Nephron (organoid): ENCODE results near the gene PHKA1.
"Not testable (repeated sequence)": the region's sequence is repeated elsewhere in the genome, so short reads cannot be mapped to it uniquely, and the experiment has no call there.

Source experiments
- H3K27ac Mint-ChIP-seq, 3 experiments: 2 replicates each; pipeline ENCODE4 v1.8.0; 2020; ENCODE audit warnings: mixed read lengths in 3 of 3, mild to moderate bottlenecking in 2 of 3, moderate library complexity in 1 of 3
- H3K27me3 Mint-ChIP-seq: 2 replicates; pipeline ENCODE4 v1.8.0; 2021; ENCODE audit warnings: low read depth, mild to moderate bottlenecking, moderate library complexity, mixed read lengths
- H3K36me3 Mint-ChIP-seq: 2 replicates; pipeline ENCODE4 v1.8.0; 2020; ENCODE audit warnings: low read depth, mixed read lengths
- H3K4me1 Mint-ChIP-seq: 2 replicates; pipeline ENCODE4 v1.8.0; 2020; ENCODE audit warnings: mixed read lengths
- H3K4me3 Mint-ChIP-seq, 3 experiments: 2 replicates each; pipeline ENCODE4 v1.8.0; 2020; ENCODE audit warnings: mild to moderate bottlenecking in 3 of 3, mixed read lengths in 3 of 3, moderate library complexity in 2 of 3
- H3K9me3 Mint-ChIP-seq: 2 replicates; pipeline ENCODE4 v1.8.0; 2020; ENCODE audit warnings: mixed read lengths
- CTCF ChIP-seq, 3 experiments: fragments of 200-600 bp; sonication (generic); IDR thresholded peaks; one replicate each; pipeline ENCODE4 v1.5.0; 2021; ENCODE audit warnings: antibody characterized with exemption in 3 of 3; ENCODE audit not compliant: unreplicated experiment in 3 of 3

PHKA1 gene

GRCh38 chrX:72572248-72573157 lies 141.6 kb downstream of the PHKA1 start, which contains the start of gene HDAC8:
Gene HDAC8, minus strand, starts transcription at chrX:72572843. Its CDS starts 82 bp downstream, at chrX:72572761.
- peaks cover 14% of the 10 kb centered on the region for H3K36me3 Mint-ChIP-seq
- H3K27me3 Mint-ChIP-seq: no peaks in the 10 kb centered on the region
- H3K27ac Mint-ChIP-seq: peak within 1 kb of the TSS; percentile 89 to 95 (median 95)
- TF ChIP-seq CTCF (IDR thresholded peaks at IDR 0.05; ENCODE audit: unreplicated experiment in 3 of 3): no peak
- H3K4me1 Mint-ChIP-seq: no peaks in the 10 kb centered on the region
- H3K4me3 Mint-ChIP-seq: peak within 1 kb of the TSS; percentile 87 to 94 (median 90)
- peaks cover 3% of the 10 kb centered on the region for H3K9me3 Mint-ChIP-seq

- H3K36me3 Mint-ChIP-seq: peaks cover 30% of the 10 kb centered on the region
- peaks cover 3% of the 10 kb centered on the region for H3K9me3 Mint-ChIP-seq
- H3K27ac Mint-ChIP-seq: no peak overlapping the region
- no peak overlapping the region for H3K4me3 Mint-ChIP-seq
- TF ChIP-seq CTCF (IDR thresholded peaks at IDR 0.05; ENCODE audit: unreplicated experiment in 3 of 3): no peak
- H3K27me3 Mint-ChIP-seq: no peaks in the 10 kb centered on the region
- H3K4me1 Mint-ChIP-seq: no peaks in the 10 kb centered on the region
Observed at GRCh38 chrX:72569786-72570185, 144.3 kb downstream of the PHKA1 start.

- no peaks in the 10 kb centered on the region for H3K27me3 Mint-ChIP-seq
- H3K4me1 Mint-ChIP-seq: no peaks in the 10 kb centered on the region
- no peak for TF ChIP-seq CTCF (IDR thresholded peaks at IDR 0.05; ENCODE audit: unreplicated experiment in 3 of 3)
- H3K27ac Mint-ChIP-seq: no peak overlapping the region
- peaks cover 38% of the 10 kb centered on the region for H3K36me3 Mint-ChIP-seq
- peaks cover 3% of the 10 kb centered on the region for H3K9me3 Mint-ChIP-seq
- no peak overlapping the region for H3K4me3 Mint-ChIP-seq
Observed at GRCh38 chrX:72568406-72569092, 145.6 kb downstream of the PHKA1 start.

GRCh38 chrX:72566448-72566847 lies 147.7 kb downstream of the PHKA1 start:
- H3K36me3 Mint-ChIP-seq: peaks cover 50% of the 10 kb centered on the region
- no peak for TF ChIP-seq CTCF (IDR thresholded peaks at IDR 0.05; ENCODE audit: unreplicated experiment in 3 of 3)

GRCh38 chrX:72559655-72560054 lies 154.5 kb downstream of the PHKA1 start:
- peaks cover 30% of the 10 kb centered on the region for H3K9me3 Mint-ChIP-seq
- not testable (repeated sequence) for H3K27me3 Mint-ChIP-seq, H3K27ac Mint-ChIP-seq, H3K4me3 Mint-ChIP-seq, H3K4me1 Mint-ChIP-seq
- H3K36me3 Mint-ChIP-seq: peaks cover 75% of the 10 kb centered on the region

More at GRCh38 chrX:72566448-72566847, 147.7 kb downstream of the PHKA1 start:
- Mint-ChIP-seq H3K4me1 (no peaks in the 10 kb centered on the region), H3K9me3 (peaks cover 8% of the 10 kb centered on the region), H3K27me3 (no peaks in the 10 kb centered on the region), H3K4me3 (no peak overlapping the region), H3K27ac (no peak overlapping the region)

GRCh38 chrX:72554448-72555140 lies 159.5 kb downstream of the PHKA1 start:
- Mint-ChIP-seq H3K27ac (peak overlapping the region in 1 of 3 experiments; percentile 25), H3K27me3 (no peaks in the 10 kb centered on the region), H3K9me3 (peaks cover 20% of the 10 kb centered on the region), H3K4me3 (no peak overlapping the region), H3K36me3 (peaks cover 51% of the 10 kb centered on the region), H3K4me1 (no peaks in the 10 kb centered on the region)
- TF ChIP-seq CTCF (IDR thresholded peaks at IDR 0.05; ENCODE audit: unreplicated experiment in 3 of 3): no peak

- not testable (repeated sequence) for H3K4me1 Mint-ChIP-seq, H3K4me3 Mint-ChIP-seq, H3K27me3 Mint-ChIP-seq, H3K27ac Mint-ChIP-seq, H3K9me3 Mint-ChIP-seq
- H3K36me3 Mint-ChIP-seq: peaks cover 44% of the 10 kb centered on the region
Observed at GRCh38 chrX:72552443-72552842, 161.7 kb downstream of the PHKA1 start.
